GM12801 (cell line): ENCODE results near the gene ENOX1.

Source experiments
- TF ChIP-seq, protein P1 (sequence below): IDR thresholded peaks from one replicate; pipeline ENCODE4 v1.5.1; 2011; ENCODE audit warnings: control low read depth; ENCODE audit not compliant: insufficient read length; ENCODE audit errors: extremely low read depth

ENOX1 gene

DNA sequence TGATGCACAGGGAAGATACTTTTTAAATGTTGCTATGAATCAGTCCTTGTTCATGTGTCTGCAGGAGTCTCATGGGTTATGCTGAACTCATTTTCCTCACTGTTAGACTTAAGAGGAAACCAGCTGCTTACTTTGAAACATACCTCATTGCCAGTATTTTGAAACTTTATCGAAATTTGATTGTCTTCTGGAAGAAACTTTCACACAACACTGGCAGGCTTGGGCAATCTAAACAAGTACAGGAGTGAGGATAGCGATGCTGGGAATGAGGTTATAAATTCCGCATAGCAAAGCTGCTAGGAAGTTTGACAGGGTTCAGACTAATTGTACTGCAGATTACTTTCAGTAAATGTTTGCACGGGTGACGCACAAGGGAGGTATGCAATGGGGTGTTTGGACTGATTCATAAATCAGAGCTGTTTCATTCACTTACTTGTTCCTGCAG, 517.7 kb downstream of the ENOX1 start:
- TF ChIP-seq, protein P1, sequence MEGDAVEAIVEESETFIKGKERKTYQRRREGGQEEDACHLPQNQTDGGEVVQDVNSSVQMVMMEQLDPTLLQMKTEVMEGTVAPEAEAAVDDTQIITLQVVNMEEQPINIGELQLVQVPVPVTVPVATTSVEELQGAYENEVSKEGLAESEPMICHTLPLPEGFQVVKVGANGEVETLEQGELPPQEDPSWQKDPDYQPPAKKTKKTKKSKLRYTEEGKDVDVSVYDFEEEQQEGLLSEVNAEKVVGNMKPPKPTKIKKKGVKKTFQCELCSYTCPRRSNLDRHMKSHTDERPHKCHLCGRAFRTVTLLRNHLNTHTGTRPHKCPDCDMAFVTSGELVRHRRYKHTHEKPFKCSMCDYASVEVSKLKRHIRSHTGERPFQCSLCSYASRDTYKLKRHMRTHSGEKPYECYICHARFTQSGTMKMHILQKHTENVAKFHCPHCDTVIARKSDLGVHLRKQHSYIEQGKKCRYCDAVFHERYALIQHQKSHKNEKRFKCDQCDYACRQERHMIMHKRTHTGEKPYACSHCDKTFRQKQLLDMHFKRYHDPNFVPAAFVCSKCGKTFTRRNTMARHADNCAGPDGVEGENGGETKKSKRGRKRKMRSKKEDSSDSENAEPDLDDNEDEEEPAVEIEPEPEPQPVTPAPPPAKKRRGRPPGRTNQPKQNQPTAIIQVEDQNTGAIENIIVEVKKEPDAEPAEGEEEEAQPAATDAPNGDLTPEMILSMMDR, result no peak

DNA sequence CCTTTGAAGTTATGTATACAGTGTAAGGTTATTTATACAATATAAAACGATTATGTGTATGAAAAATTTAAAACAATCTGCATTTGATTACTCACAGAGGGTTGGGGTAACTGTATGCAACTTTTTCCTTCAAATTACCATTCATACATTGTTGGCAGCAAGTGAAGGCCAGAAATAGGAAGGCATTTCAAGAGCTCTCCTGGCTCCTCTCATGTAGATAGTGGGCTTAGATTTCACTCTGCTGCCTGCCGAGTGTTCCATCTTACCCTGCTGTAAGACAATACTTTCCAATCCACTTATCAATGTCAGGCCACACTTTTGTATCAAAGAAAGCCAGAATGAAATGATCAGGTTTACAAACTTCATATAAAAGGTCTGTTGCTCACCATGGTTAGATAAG, 518.1 kb downstream of the ENOX1 start:
- TF ChIP-seq, protein P1, result no peak

DNA sequence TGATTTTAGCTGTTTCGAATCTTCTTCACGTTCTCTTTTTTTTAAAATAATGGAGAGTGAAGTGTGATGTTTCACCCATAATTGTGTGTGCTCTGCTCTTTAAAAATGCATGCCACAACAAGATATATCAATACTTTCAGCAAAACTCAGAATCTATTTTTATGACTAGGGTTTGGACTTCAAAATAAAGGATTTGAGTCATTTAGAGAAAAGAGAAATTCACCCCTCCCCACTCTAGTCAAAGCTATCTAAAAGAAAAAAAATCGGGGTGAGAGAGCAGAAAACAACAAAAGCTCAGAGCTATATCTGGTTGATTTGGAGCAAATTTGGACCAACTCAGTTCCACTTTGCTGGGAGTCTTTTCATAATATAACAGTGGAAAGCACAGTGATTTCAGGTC, 518.9 kb downstream of the ENOX1 start:
- TF ChIP-seq, protein P1, result no peak

DNA sequence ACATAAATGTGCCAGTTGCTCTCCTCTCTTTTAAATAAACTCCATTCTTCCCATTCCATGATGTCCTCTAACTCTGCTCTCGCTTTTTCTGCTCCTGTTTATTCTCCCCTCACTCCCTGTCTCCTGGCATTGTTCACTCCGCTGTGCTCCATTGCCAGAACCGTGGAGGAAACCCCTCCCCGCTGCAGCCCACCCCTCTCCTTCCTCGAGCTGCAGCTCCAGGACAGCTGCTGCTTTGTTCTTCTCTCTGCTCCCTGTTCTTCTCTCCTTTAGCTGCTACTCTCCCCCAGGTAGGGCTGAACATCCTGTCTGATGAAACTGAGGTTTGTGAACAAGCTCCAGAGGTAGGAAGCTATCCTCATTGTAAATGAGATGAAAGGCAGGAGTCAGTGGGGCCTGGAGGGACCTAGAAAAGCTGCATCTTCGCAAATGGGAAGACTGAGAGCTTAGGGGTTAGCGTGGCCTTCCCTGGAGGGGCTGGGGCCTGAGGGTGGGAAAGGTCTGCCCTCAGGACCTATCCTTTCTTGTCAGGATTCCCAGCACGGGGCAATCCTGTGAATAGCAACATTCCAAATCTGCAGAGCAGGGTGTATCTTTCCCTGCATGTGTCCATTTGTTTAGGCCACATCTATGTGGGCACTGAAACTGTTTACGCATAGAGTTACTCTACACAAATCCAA, 519.7 kb downstream of the ENOX1 start:
- TF ChIP-seq, protein P1, result no peak

DNA sequence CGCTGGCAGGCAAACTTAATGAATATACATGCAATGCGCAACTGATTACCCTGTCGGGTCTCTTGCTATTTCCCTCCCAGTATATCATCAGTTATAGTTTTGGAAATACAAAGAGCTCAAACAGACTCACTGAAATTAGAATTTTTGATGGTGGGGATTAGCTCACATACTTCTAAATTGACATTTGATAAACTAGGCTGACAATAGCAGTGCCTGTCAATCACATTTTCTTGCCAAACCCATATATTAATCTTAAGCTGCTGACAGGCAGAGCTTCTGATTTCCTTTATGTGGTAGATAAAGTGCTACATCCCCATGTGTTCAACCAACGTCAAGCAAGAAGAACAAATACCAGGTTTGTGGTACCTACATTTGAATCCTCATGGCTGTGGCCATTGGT, 521.7 kb downstream of the ENOX1 start:
- TF ChIP-seq, protein P1, result no peak

DNA sequence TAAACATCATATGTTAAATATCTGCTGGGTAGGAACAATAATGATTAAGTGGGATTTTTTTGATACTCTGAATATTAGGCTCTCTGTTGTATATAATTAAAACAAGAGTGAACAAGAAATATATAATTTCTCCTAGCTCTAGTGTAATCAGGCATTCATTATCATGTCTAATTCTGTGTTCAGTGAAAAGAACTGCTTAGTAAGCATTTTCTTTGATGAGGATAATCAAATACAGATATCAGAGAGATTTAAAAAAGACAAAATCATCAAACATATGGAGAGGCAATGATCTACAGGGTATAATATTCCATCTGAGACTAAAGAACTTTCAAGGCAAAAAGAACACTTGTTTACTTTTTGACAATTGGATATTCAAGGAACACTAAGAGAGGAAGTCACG, 522.3 kb downstream of the ENOX1 start:
- TF ChIP-seq, protein P1, result no peak

DNA sequence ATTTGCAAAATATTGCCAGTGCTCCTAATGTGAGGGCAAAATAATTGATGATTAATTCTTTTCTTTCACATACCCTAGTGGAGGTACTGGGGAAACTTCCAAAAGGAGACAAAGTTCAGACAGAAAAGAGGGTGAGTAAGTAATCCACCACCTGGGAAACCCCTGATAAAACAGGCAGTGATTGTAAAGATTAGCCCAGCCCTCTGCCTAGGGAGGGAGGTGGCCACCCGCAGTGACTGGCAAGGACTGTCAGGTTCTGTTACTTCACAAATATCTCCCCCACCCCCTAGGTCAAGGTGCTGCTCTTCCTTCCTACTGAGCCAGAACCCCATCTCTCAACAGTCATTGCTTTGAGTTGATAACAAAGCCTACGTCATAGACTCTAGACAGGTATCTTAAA, 523.7 kb downstream of the ENOX1 start:
- TF ChIP-seq, protein P1, result no peak
